Measurements from ENCODE around the gene TNNT3. TPM values are rescaled to one million over a fixed set of nuclear protein-coding genes. Genes with fewer than 3 reads are reported as not detected.
"Not testable (repeated sequence)": the region's sequence is repeated elsewhere in the genome, so short reads cannot be mapped to it uniquely, and the experiment has no call there.

The TNNT3 gene
- total RNA-seq, 2 donors from 2014 or later: not detected

- no peaks in the 10 kb centered on the region for H3K4me1 Mint-ChIP-seq
- H3K36me3 Mint-ChIP-seq (ENCODE audit: low read depth): no peaks in the 10 kb centered on the region
Measured at GRCh38 chr11:1883346-1884302, 35.9 kb upstream of the TNNT3 start.

GRCh38 chr11:1884303-1884700 is 35.2 kb upstream of the TNNT3 start:
- DNase-seq: no peak
- WGBS, 2 experiments (ENCODE audit: insufficient coverage in 1 of 2, insufficient read length in 1 of 2): 83 to 90% methylated on average over 3 to 5 of the region's 5 CpGs

More at GRCh38 chr11:1883346-1884302, 35.9 kb upstream of the TNNT3 start:
- Histone ChIP-seq H3K4me1 (ENCODE audit: control insufficient read depth, insufficient read depth, low read length) (no peaks in the 10 kb centered on the region), H3K36me3 (ENCODE audit: control insufficient read depth, insufficient read depth, low read length) (no peaks in the 10 kb centered on the region), H3K9ac (ENCODE audit: extremely low read depth, low read length, poor library complexity, severe bottlenecking) (no peak overlapping the region), H3K9me3 (ENCODE audit: control insufficient read depth, low read length) (no peaks in the 10 kb centered on the region), H3K4me3 (ENCODE audit: low read length) (no peak overlapping the region), H3K27ac (ENCODE audit: low read depth, low read length) (no peak overlapping the region), H3K27me3 (ENCODE audit: control insufficient read depth, insufficient read depth, low read length, poor library complexity, severe bottlenecking) (peaks cover 13% of the 10 kb centered on the region)
- TF ChIP-seq CTCF (conservative IDR thresholded peaks at IDR 0.05): no peak
- Mint-ChIP-seq H3K27ac (no peak overlapping the region), H3K9me3 (no peaks in the 10 kb centered on the region), H3K4me3 (no peak overlapping the region), H3K27me3 (ENCODE audit: insufficient read depth) (no peaks in the 10 kb centered on the region)
- no peak for DNase-seq
- 90% methylated on average over 4 to 14 of the region's 14 CpGs for WGBS, 2 experiments (ENCODE audit: insufficient coverage in 1 of 2, insufficient read length in 1 of 2)

GRCh38 chr11:1886551-1886950 is 33.0 kb upstream of the TNNT3 start:
- H3K27me3 Mint-ChIP-seq (ENCODE audit: insufficient read depth); H3K27ac ChIP-seq (ENCODE audit: low read depth, low read length); H3K9me3 Mint-ChIP-seq; H3K9ac ChIP-seq (ENCODE audit: extremely low read depth, low read length, poor library complexity, severe bottlenecking); H3K4me3 Mint-ChIP-seq; H3K4me3 ChIP-seq (ENCODE audit: low read length); H3K4me1 Mint-ChIP-seq; H3K9me3 ChIP-seq (ENCODE audit: control insufficient read depth, low read length); H3K27ac Mint-ChIP-seq; DNase-seq; H3K36me3 ChIP-seq (ENCODE audit: control insufficient read depth, insufficient read depth, low read length); H3K36me3 Mint-ChIP-seq (ENCODE audit: low read depth); H3K4me1 ChIP-seq (ENCODE audit: control insufficient read depth, insufficient read depth, low read length): not testable (repeated sequence)
- H3K27me3 ChIP-seq (ENCODE audit: control insufficient read depth, insufficient read depth, low read length, poor library complexity, severe bottlenecking): peaks cover 13% of the 10 kb centered on the region
- WGBS, 2 experiments (ENCODE audit: insufficient coverage in 1 of 2, insufficient read length in 1 of 2): 86 to 89% methylated on average over 7 to 13 of the region's 13 CpGs

More at GRCh38 chr11:1884303-1884700, 35.2 kb upstream of the TNNT3 start:
- no peaks in the 10 kb centered on the region for H3K4me1 ChIP-seq (ENCODE audit: control insufficient read depth, insufficient read depth, low read length)
- Mint-ChIP-seq H3K27ac (no peak overlapping the region), H3K27me3 (ENCODE audit: insufficient read depth) (no peaks in the 10 kb centered on the region), H3K36me3 (ENCODE audit: low read depth) (no peaks in the 10 kb centered on the region), H3K9me3 (no peaks in the 10 kb centered on the region), H3K4me1 (no peaks in the 10 kb centered on the region), H3K4me3 (no peak overlapping the region)
- TF ChIP-seq CTCF (conservative IDR thresholded peaks at IDR 0.05): no peak
- H3K27ac ChIP-seq (ENCODE audit: low read depth, low read length): no peak overlapping the region
- no peaks in the 10 kb centered on the region for H3K36me3 ChIP-seq (ENCODE audit: control insufficient read depth, insufficient read depth, low read length)
- no peak overlapping the region for H3K9ac ChIP-seq (ENCODE audit: extremely low read depth, low read length, poor library complexity, severe bottlenecking)
- no peaks in the 10 kb centered on the region for H3K9me3 ChIP-seq (ENCODE audit: control insufficient read depth, low read length)
- H3K4me3 ChIP-seq (ENCODE audit: low read length): no peak overlapping the region
- peaks cover 13% of the 10 kb centered on the region for H3K27me3 ChIP-seq (ENCODE audit: control insufficient read depth, insufficient read depth, low read length, poor library complexity, severe bottlenecking)

All from endodermal cell (in vitro differentiated cells).